ENCODE data around the gene SLC16A9.

Gene SLC16A9

DNA sequence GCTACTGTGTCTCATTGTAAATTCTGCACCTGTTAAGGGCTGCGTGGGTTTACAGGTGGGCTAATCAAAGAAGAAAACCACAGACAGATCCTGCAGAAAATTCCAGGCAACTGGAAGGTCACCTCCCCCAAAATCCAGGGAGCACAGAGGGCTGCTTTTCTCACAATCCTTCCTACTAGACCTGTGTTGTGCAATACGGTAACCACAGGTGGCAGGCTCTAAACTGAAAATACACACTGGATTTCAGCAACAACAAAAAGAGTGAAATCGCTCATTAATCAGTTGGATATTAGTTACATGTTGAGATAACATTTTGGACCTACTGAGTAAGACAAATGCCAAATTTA is 83.2 kb downstream of the SLC16A9 start:
- DNase-seq, result no peak

GRCh38 chr10:59625721-59626522 is 83.7 kb downstream of the SLC16A9 start:
- DNase-seq, result peak; percentile 68

- no peak for DNase-seq
Measured at GRCh38 chr10:59624951-59625350, 84.7 kb downstream of the SLC16A9 start.

- DNase-seq, result no peak
Measured at GRCh38 chr10:59624136-59624535, 85.5 kb downstream of the SLC16A9 start.

DNA sequence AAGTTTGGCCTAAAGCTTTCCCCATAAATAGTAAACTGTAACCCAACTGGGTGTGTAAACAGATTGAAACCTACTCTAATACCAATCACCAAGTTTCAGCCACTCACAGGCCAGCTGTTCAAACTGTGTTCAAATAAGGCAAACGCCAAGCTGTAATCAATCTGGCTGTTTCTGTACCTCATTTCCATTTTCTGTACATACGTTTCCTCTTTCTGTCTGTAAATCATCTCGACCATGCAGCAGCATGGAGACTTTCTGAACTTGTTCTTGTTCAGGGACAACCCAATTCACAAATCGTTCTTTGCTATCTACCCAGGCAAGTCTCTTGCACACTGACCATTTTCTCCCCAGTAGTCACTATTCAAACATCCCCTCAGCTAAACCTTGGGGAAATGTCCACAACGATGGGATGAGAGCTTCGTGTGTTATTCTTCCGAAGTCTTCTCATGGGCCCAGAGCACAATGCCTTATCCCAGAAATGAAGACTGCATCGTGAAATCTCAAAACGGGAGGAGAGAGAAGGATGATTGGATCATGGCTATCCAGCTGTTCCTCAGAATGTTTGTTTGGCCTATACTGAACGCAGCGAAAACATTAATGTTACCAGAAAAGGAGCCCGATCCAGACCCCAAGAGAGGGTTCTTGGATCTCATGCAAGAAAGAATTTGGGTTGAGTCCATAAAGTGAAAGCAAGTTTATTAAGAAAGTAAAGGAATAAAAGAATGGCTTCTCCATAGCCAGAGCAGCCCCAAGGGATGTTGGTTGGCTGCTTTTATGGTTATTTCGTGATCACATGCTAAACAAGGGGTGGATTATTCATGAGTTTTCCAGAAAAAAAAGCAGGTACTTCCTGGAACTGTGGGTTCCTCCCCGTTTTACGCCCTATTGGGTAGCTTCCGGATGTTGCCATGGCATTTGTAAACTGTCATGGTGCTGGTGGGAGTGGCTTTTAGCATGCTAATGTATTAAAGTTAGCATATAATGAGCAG is 86.2 kb downstream of the SLC16A9 start:
- DNase-seq, result no peak

DNA sequence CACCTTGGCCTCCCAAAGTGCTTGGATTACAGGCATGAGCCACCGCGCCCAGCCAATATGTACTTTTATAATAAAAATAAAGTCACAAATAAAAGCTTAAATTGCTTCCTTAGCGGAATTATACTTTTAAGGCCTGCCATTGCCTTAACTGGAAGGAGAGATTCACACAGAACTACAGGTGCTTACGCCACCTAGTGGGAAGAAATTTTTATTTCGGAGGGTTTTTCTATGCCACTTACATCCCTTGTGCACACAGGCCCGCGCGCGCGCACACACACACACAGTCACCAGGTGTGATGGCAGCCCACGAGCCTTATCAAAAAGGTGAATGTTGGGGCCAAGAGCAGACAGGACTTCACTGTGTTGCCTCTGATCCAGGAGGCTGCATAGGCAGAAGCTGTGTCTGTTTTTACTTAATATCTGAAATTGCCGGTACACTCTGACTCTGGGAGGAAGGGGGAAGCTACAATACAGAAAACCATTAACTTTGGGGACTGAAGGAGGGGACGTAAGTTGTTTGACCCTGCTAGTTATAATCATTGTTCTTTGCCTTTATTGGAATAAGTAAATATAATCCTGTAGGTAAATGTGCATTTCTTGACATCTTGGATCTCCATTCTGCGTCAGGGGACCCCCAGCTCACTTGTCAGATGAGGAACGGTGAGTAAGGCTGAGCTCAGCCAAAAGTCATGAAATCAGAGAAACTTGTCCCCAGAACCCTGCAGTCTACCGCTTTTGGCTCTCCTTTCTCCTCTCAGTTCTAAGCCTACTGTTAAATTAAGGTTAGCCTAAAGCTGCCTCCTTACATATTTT is 87.1 kb downstream of the SLC16A9 start:
- peak; percentile 30 for DNase-seq

- DNase-seq, result no peak
Measured at GRCh38 chr10:59621771-59622170, 87.9 kb downstream of the SLC16A9 start.

DNA sequence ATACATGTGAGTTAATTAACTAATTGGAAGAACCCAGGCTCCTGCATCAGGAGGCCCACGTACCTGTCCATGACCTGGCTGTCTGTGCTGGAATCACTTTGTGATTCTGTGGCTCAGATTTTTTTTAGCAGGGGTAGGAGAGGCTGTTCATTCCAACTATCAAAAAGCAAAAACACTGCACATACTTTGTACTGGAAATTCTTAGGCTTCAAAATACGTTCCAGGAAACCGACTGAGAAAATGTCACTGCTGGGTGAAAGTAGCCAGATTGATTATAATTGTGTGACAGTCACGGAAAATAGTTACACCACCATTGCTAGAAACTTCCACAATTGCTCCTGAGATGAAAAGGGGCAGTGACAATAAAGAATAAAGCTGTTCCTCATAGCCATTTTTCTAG is 91.0 kb downstream of the SLC16A9 start:
- no peak for DNase-seq

GRCh38 chr10:59617996-59618395 is 91.7 kb downstream of the SLC16A9 start:
- no peak for DNase-seq

DNA sequence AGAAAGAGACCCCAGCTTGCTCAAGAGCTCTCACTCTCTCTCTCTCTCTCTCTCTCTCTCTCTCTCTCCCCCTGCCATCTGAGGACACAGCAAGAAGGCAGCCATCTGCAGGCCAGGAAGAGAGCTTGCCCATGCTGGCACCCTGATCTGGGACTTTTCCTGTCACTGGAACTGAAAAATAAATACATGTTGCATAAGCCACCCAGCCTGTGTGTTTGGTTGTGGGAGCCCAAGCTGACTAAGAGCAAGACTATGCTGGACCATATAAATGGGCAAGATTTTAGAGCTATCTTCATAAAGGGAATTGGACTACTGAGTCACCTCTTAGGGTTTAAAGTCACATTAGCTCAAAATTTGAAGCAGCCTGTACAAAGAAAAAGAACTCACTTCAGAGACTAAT is 98.6 kb downstream of the SLC16A9 start:
- no peak for DNase-seq

- no peak for DNase-seq
Measured at GRCh38 chr10:59607970-59608369, 101.7 kb downstream of the SLC16A9 start.

DNA sequence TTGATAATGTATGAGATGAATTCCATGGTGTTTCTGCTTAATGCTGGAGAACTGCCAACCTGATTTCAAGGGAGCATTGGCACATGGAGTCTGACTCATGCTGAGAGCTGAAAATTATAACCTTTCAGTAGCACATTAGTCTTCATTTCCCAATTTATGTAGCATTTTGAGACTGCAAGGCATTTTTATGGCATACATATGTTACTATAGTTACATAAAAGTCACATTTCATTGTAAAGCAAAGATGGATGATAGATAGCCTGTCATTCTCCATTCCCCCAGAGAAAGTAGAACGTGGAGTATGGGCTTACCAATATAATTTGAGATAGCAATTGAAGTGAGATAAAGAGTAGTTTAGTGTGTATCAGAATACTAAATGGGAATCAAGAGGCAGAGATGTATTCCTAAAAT is 103.1 kb downstream of the SLC16A9 start:
- DNase-seq, result no peak

- DNase-seq, result no peak
Measured at GRCh38 chr10:59601985-59602384, 107.7 kb downstream of the SLC16A9 start.
